ENCODE results near the gene PTPRU.
"Not testable (repeated sequence)": the region's sequence is repeated elsewhere in the genome, so short reads cannot be mapped to it uniquely, and the experiment has no call there.

Gene PTPRU

GRCh38 chr1:29309621-29310020 lies 73.3 kb downstream of the PTPRU start:
- intact Hi-C loops (cut with micrococcal nuclease), result no loop called here
- Mint-ChIP-seq H3K9me3 (no peaks in the 10 kb centered on the region), H3K4me3 (no peak overlapping the region), H3K27me3 (no peaks in the 10 kb centered on the region), H3K36me3 (ENCODE audit: low read depth) (no peaks in the 10 kb centered on the region), H3K4me1 (ENCODE audit: low read depth) (no peaks in the 10 kb centered on the region), H3K27ac (no peak overlapping the region)

GRCh38 chr1:29310616-29311180 lies 74.4 kb downstream of the PTPRU start:
- Mint-ChIP-seq H3K27ac (no peak overlapping the region), H3K4me3 (no peak overlapping the region), H3K36me3 (ENCODE audit: low read depth) (no peaks in the 10 kb centered on the region), H3K4me1 (ENCODE audit: low read depth) (no peaks in the 10 kb centered on the region), H3K9me3 (no peaks in the 10 kb centered on the region), H3K27me3 (no peaks in the 10 kb centered on the region)
- intact Hi-C loops (cut with micrococcal nuclease), result no loop called here

- no peaks in the 10 kb centered on the region for H3K4me1 Mint-ChIP-seq (ENCODE audit: low read depth)
- H3K36me3 Mint-ChIP-seq (ENCODE audit: low read depth), result no peaks in the 10 kb centered on the region
- H3K4me3 Mint-ChIP-seq, result no peak overlapping the region
- H3K27ac Mint-ChIP-seq, result no peak overlapping the region
- intact Hi-C loops (cut with micrococcal nuclease), result no loop called here
- no peaks in the 10 kb centered on the region for H3K27me3 Mint-ChIP-seq
- no peaks in the 10 kb centered on the region for H3K9me3 Mint-ChIP-seq
Observed at GRCh38 chr1:29311352-29312030, 75.2 kb downstream of the PTPRU start.

- no peak overlapping the region for H3K4me3 Mint-ChIP-seq
- H3K36me3 Mint-ChIP-seq (ENCODE audit: low read depth), result no peaks in the 10 kb centered on the region
- H3K27me3 Mint-ChIP-seq, result no peaks in the 10 kb centered on the region
- H3K4me1 Mint-ChIP-seq (ENCODE audit: low read depth), result no peaks in the 10 kb centered on the region
- intact Hi-C loops (cut with micrococcal nuclease), result no loop called here
- no peaks in the 10 kb centered on the region for H3K9me3 Mint-ChIP-seq
- no peak overlapping the region for H3K27ac Mint-ChIP-seq
Observed at GRCh38 chr1:29312469-29313461, 76.4 kb downstream of the PTPRU start.

GRCh38 chr1:29314685-29315084 lies 78.4 kb downstream of the PTPRU start:
- H3K9me3 Mint-ChIP-seq; intact Hi-C loops (cut with micrococcal nuclease); H3K4me1 Mint-ChIP-seq (ENCODE audit: low read depth); H3K27ac Mint-ChIP-seq; H3K27me3 Mint-ChIP-seq; H3K4me3 Mint-ChIP-seq; H3K36me3 Mint-ChIP-seq (ENCODE audit: low read depth): not testable (repeated sequence)

- Mint-ChIP-seq H3K36me3 (ENCODE audit: low read depth) (no peaks in the 10 kb centered on the region), H3K9me3 (no peaks in the 10 kb centered on the region), H3K27me3 (no peaks in the 10 kb centered on the region), H3K4me3 (no peak overlapping the region), H3K4me1 (ENCODE audit: low read depth) (no peaks in the 10 kb centered on the region), H3K27ac (no peak overlapping the region)
- intact Hi-C loops (cut with micrococcal nuclease), result no loop called here
Observed at GRCh38 chr1:29315262-29315661, 78.9 kb downstream of the PTPRU start.

- no peak overlapping the region for H3K4me3 Mint-ChIP-seq
- H3K27me3 Mint-ChIP-seq, result no peaks in the 10 kb centered on the region
- no peaks in the 10 kb centered on the region for H3K36me3 Mint-ChIP-seq (ENCODE audit: low read depth)
- intact Hi-C loops (cut with micrococcal nuclease), result no loop called here
- H3K27ac Mint-ChIP-seq, result no peak overlapping the region
- H3K4me1 Mint-ChIP-seq (ENCODE audit: low read depth), result no peaks in the 10 kb centered on the region
- no peaks in the 10 kb centered on the region for H3K9me3 Mint-ChIP-seq
Observed at GRCh38 chr1:29315876-29316275, 79.6 kb downstream of the PTPRU start.

- Mint-ChIP-seq H3K4me1 (ENCODE audit: low read depth) (no peaks in the 10 kb centered on the region), H3K27me3 (no peaks in the 10 kb centered on the region), H3K4me3 (no peak overlapping the region), H3K9me3 (no peaks in the 10 kb centered on the region), H3K27ac (no peak overlapping the region), H3K36me3 (ENCODE audit: low read depth) (no peaks in the 10 kb centered on the region)
- intact Hi-C loops (cut with micrococcal nuclease), result no loop called here
Observed at GRCh38 chr1:29317063-29317915, 81.0 kb downstream of the PTPRU start.

GRCh38 chr1:29317916-29318530 lies 81.7 kb downstream of the PTPRU start:
- Mint-ChIP-seq H3K27ac (no peak overlapping the region), H3K4me1 (ENCODE audit: low read depth) (no peaks in the 10 kb centered on the region), H3K27me3 (no peaks in the 10 kb centered on the region), H3K4me3 (no peak overlapping the region), H3K36me3 (ENCODE audit: low read depth) (no peaks in the 10 kb centered on the region), H3K9me3 (no peaks in the 10 kb centered on the region)
- intact Hi-C loops (cut with micrococcal nuclease), result no loop called here

- no peak overlapping the region for H3K4me3 Mint-ChIP-seq
- intact Hi-C loops (cut with micrococcal nuclease), result no loop called here
- H3K9me3 Mint-ChIP-seq, result no peaks in the 10 kb centered on the region
- H3K27ac Mint-ChIP-seq, result no peak overlapping the region
- no peaks in the 10 kb centered on the region for H3K27me3 Mint-ChIP-seq
- no peaks in the 10 kb centered on the region for H3K4me1 Mint-ChIP-seq (ENCODE audit: low read depth)
- no peaks in the 10 kb centered on the region for H3K36me3 Mint-ChIP-seq (ENCODE audit: low read depth)
Observed at GRCh38 chr1:29318724-29319123, 82.4 kb downstream of the PTPRU start.

- Mint-ChIP-seq H3K36me3 (ENCODE audit: low read depth) (no peaks in the 10 kb centered on the region), H3K27me3 (no peaks in the 10 kb centered on the region), H3K27ac (no peak overlapping the region), H3K4me3 (no peak overlapping the region), H3K4me1 (ENCODE audit: low read depth) (no peaks in the 10 kb centered on the region), H3K9me3 (no peaks in the 10 kb centered on the region)
- intact Hi-C loops (cut with micrococcal nuclease), result no loop called here
Observed at GRCh38 chr1:29319300-29320110, 83.2 kb downstream of the PTPRU start.

GRCh38 chr1:29320156-29320940 lies 84.0 kb downstream of the PTPRU start:
- H3K4me1 Mint-ChIP-seq (ENCODE audit: low read depth), result no peaks in the 10 kb centered on the region
- no peaks in the 10 kb centered on the region for H3K36me3 Mint-ChIP-seq (ENCODE audit: low read depth)
- no peaks in the 10 kb centered on the region for H3K9me3 Mint-ChIP-seq
- intact Hi-C loops (cut with micrococcal nuclease), result no loop called here
- no peaks in the 10 kb centered on the region for H3K27me3 Mint-ChIP-seq
- H3K27ac Mint-ChIP-seq, result no peak overlapping the region
- no peak overlapping the region for H3K4me3 Mint-ChIP-seq
